GM12872 (cell line): ENCODE data around the gene DICER1.

Source experiments
- CTCF ChIP-seq: IDR thresholded peaks from 3 replicates; pipeline ENCODE4 v1.5.1; 2011; ENCODE audit warnings: low read depth, mild to moderate bottlenecking, low read length, moderate library complexity; ENCODE audit not compliant: insufficient read depth

DICER1 gene

DNA sequence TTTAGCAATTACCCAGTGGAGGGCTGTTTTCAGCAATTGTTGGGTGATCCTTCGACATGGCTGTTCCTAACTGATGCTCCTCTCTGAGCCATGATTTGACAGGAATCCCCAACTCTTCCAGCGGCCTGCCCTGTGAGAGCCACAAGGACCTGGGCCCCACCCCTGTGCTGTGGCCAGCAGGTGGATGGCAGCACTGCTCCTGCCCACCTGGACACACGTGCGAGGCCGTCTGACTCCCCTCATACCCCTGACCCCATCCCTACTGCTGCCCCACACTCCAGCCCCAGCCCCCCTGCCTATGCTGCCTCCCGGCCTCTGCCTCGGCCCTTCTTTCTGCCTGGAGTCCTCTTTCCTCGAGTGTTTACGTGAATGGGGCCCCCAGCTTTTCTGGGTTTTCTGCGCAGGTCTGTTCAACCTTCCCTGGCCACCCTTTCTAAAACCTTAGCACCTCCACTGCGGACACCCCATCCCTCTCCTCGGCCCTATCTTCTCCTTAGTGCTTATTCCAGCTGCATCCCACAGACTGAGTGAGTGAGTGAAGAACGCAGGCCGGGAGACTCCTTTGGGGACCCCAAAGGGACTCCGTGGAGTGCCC, 111.4 kb downstream of the DICER1 start:
- TF ChIP-seq CTCF, result no peak

GRCh38 chr14:95045106-95045701, 112.1 kb downstream of the DICER1 start:
- no peak for TF ChIP-seq CTCF

GRCh38 chr14:95044463-95045105, 112.7 kb downstream of the DICER1 start:
- 0 out of 3 replicates have a peak, but pooled peaks have one; percentile 9 for TF ChIP-seq CTCF

DNA sequence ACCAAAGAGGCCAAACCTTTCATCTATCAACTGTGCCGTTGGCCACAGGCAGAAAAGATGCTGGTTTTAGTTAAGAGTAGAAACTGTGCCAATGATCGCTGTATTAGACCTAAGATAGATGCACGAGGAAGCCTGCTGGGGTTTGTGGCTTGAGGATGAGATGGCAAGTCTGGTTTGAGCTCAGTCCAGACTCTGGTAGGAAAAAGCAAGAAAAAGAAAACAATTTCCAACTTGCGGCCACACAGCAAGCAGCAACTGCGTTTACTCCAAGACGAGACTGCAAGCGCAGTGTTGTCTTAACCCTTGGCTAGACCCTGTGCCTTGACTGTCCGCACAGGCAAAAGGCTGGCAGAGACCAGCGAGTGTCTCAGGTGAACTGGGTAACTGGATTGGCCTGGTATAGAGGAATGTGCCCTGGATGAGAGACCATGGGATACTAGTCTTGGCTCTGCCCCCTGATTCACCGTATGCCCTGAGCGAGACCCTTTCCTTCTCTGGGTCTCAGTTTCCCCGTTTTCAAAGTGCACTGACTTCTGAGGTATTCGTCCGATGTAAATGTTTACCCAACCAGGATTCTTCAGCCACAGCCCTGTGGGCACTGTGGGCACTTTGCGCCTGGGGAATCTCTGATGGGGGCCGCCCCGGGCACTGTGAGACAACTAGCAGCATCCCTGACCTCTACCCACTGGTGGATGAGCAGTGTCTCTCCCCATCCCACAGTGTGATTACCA, 113.4 kb downstream of the DICER1 start:
- no peak for TF ChIP-seq CTCF

DNA sequence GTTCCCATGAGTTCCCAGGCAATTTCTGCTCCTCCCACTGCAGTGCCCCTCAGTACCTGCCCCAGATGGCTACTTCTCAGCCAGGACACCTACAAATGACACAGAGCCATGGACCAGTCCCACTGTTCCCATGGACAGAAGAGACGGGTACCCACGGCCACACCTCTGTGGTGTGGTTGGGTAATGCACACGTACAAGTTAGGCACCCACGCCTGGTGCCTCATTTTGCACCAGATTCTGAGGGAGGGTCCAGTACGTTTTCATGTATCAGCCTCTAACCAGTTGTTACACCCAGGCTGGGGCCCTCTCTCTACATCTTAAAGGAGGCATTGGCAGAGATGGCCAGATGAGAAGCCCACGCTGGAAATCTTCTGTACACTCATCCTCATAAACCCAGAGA, 114.0 kb downstream of the DICER1 start:
- TF ChIP-seq CTCF, result no peak

DNA sequence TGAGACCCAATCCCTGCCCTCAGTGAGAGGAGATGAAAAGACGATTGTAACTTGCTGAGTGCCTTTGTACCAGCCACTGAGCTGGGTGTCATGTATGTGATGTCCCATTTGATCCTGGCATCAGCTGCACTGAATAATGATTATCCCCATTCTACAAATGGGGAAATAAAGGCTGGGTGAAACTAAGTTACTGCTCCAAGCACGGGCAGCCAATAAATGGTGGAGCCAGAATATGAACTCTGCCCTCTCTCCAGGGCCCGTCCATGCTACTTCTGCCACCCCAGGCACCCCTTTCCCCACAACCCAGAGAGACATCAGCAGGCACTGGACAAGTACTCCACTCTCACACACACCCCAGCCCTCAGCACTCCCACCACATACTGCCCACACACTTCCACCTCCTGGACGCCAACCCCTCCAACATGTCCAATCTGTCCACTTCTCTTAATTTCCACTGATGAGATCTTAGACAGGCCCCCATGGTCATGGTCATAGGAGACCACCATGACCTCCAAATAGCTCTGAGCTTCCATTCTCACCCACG, 115.8 kb downstream of the DICER1 start:
- no peak for TF ChIP-seq CTCF
